Measurements from ENCODE around the gene MYCBP. TPM values are rescaled to one million over a fixed set of nuclear protein-coding genes. Genes with fewer than 3 reads are reported as not detected.

The MYCBP gene
- total and polyA plus RNA-seq, 7 donors = 6.6 to 27.9 (median 11.7) TPM

GRCh38 chr1:38899560-38899959, 26.4 kb upstream of the MYCBP start:
- Histone ChIP-seq H3K27ac (no peak overlapping the region), H3K9me3 (no peaks in the 10 kb centered on the region), H3K4me3 (no peak overlapping the region), H3K36me3 (ENCODE audit: insufficient read depth in 1 of 2, low read depth in 1 of 2) (no peaks in the 10 kb centered on the region), H3K4me1 (no peaks in the 10 kb centered on the region), H3K27me3 (ENCODE audit: insufficient read depth in 3 of 3, low read length in 2 of 3) (no peaks in the 10 kb centered on the region)
- intact Hi-C loops (cut with DNase I) = no loop called here
- DNase-seq = no peak
- WGBS, 3 donors = 85 to 94% (median 90%) methylated on average over 4 of the region's 4 CpGs
- no peak for TF ChIP-seq CTCF (IDR thresholded peaks at IDR 0.05)
- no peak for ATAC-seq

GRCh38 chr1:38898653-38899230, 25.6 kb upstream of the MYCBP start:
- H3K4me1 ChIP-seq = no peaks in the 10 kb centered on the region
- H3K27me3 ChIP-seq (ENCODE audit: insufficient read depth in 3 of 3, low read length in 2 of 3) = no peaks in the 10 kb centered on the region
- no peaks in the 10 kb centered on the region for H3K36me3 ChIP-seq (ENCODE audit: insufficient read depth in 1 of 2, low read depth in 1 of 2)
- H3K9me3 ChIP-seq = no peaks in the 10 kb centered on the region
- intact Hi-C loops (cut with DNase I) = no loop called here
- H3K4me3 ChIP-seq = no peak overlapping the region
- no peak overlapping the region for H3K27ac ChIP-seq
- no peak for ATAC-seq
- DNase-seq = no peak
- no peak for TF ChIP-seq CTCF (IDR thresholded peaks at IDR 0.05)

- H3K27ac ChIP-seq = no peak overlapping the region
- 88 to 93% (median 93%) methylated on average over 2 of the region's 2 CpGs for WGBS, 3 donors
- no peak for TF ChIP-seq CTCF (IDR thresholded peaks at IDR 0.05)
- H3K27me3 ChIP-seq (ENCODE audit: insufficient read depth in 3 of 3, low read length in 2 of 3) = no peaks in the 10 kb centered on the region
- no peaks in the 10 kb centered on the region for H3K36me3 ChIP-seq (ENCODE audit: insufficient read depth in 1 of 2, low read depth in 1 of 2)
- no peak for ATAC-seq
- H3K4me3 ChIP-seq = no peak overlapping the region
- DNase-seq = no peak
- intact Hi-C loops (cut with DNase I) = no loop called here
- no peaks in the 10 kb centered on the region for H3K9me3 ChIP-seq
- H3K4me1 ChIP-seq = no peaks in the 10 kb centered on the region
Observed at GRCh38 chr1:38896169-38896568, 23.0 kb upstream of the MYCBP start.

DNA sequence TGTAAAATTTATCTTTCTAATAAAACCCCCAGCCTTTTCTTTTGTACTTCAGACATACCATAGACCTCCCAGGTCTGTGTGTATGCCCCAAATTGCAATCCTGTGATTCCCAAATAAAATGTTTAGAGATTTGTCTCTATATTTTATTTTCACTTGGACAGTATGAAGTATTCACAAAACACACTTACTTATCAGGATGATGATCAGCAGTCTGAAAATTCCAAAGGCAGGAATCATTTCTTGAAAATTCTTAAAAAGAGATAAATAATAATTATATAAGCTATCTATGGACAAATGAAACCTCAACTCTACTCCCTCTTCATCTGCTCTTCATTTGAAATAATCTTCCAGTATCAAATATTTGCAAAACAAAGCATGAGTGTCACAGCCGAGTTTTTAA, 19.8 kb upstream of the MYCBP start:
- ATAC-seq = no peak
- H3K27me3 ChIP-seq (ENCODE audit: insufficient read depth in 3 of 3, low read length in 2 of 3) = no peaks in the 10 kb centered on the region
- H3K27ac ChIP-seq = no peak overlapping the region
- no peaks in the 10 kb centered on the region for H3K36me3 ChIP-seq (ENCODE audit: insufficient read depth in 1 of 2, low read depth in 1 of 2)
- no peak for TF ChIP-seq CTCF (IDR thresholded peaks at IDR 0.05)
- WGBS, 3 donors = 77 to 86% (median 85%) methylated on average over 1 of the region's 1 CpG
- no peak for DNase-seq
- no peaks in the 10 kb centered on the region for H3K4me1 ChIP-seq
- H3K4me3 ChIP-seq = no peak overlapping the region
- H3K9me3 ChIP-seq = no peaks in the 10 kb centered on the region
- intact Hi-C loops (cut with DNase I) = no loop called here

DNA sequence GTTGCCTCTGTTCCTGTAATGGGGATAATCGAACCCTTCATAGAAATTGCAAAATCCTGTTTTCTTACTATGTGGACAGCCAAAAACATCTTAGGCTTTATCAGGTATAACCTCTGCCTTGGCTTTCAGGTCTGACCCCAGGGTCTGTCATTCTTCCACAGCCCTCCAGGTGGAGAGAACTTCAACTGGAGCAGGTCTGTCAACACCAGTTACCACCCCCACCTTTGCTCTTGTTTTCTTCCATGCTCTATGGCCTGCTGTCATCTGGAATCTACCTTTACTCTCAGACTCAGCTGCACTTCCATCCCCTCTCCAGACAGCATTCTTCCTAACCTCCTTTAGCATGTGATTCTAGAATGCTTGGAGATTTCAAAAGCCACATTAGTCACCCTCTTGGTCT, 18.6 kb upstream of the MYCBP start:
- no peak for TF ChIP-seq CTCF (IDR thresholded peaks at IDR 0.05)
- Histone ChIP-seq H3K4me3 (no peak overlapping the region), H3K9me3 (no peaks in the 10 kb centered on the region), H3K4me1 (no peaks in the 10 kb centered on the region), H3K27ac (no peak overlapping the region), H3K36me3 (ENCODE audit: insufficient read depth in 1 of 2, low read depth in 1 of 2) (no peaks in the 10 kb centered on the region), H3K27me3 (ENCODE audit: insufficient read depth in 3 of 3, low read length in 2 of 3) (no peaks in the 10 kb centered on the region)
- ATAC-seq (no peak), DNase-seq (no peak)
- WGBS, 3 donors = 88 to 97% (median 97%) methylated on average over 1 of the region's 1 CpG
- intact Hi-C loops (cut with DNase I) = no loop called here

Measured in psoas muscle (tissue), 8 donors.